Stomach (tissue), 9 donors: ENCODE results near the gene NELL1. TPM values are rescaled to one million over a fixed set of nuclear protein-coding genes. Genes with fewer than 3 reads are reported as not detected.

Experiments used
- DNase-seq, 2 donors: peaks; one replicate each; pipeline versions ENCODE4 v3.0.0 to v3.0.0-alpha.2; 2013 to 2019
- H3K27ac ChIP-seq, 5 donors: fragments of 200-600 bp in 4 of 5; sonication (generic) in 4 of 5; one replicate each; pipeline ENCODE4 v1.5.1; 2013 to 2019; ENCODE audit warnings: mild to moderate bottlenecking in 1 of 5, moderate library complexity in 1 of 5
- H3K27me3 ChIP-seq, 3 donors: fragments of 200-600 bp; sonication (generic); one replicate each; pipeline ENCODE4 v1.5.1; 2017 to 2019; ENCODE audit warnings: mixed run types in 1 of 3
- H3K36me3 ChIP-seq, 4 donors: fragments of 200-600 bp; sonication (generic); 1 replicate in 3 of 4; 2 replicates in 1 of 4; pipeline ENCODE4 v1.5.1; 2016 to 2019
- H3K4me1 ChIP-seq, 4 donors: fragments of 200-600 bp; sonication (generic); one replicate each; pipeline ENCODE4 v1.5.1; 2016 to 2019
- H3K4me3 ChIP-seq, 4 donors: fragments of 200-600 bp; sonication (generic) in 3 of 4; one replicate each; pipeline ENCODE4 v1.5.1; 2016 to 2019; ENCODE audit warnings: mild to moderate bottlenecking in 1 of 4
- H3K9me3 ChIP-seq, 4 donors: fragments of 200-600 bp; sonication (generic); one replicate each; pipeline ENCODE4 v1.5.1; 2016 to 2019
- CTCF ChIP-seq, 7 experiments: fragments of 450-650 bp in 4 of 7; fragments of 200-600 bp in 3 of 7; sonication (generic) in 3 of 7; IDR thresholded peaks; one replicate each; pipeline ENCODE4 v1.5.1; 2016 to 2019; ENCODE audit warnings: antibody characterized with exemption in 7 of 7, control low read depth in 2 of 7, mild to moderate bottlenecking in 1 of 7
- EP300 ChIP-seq: sonication (generic); formaldehyde crosslinking; IDR thresholded peaks from one replicate; pipeline ENCODE4 v1.6.1; 2017; ENCODE audit warnings: antibody characterized with exemption
- POLR2A ChIP-seq, 4 donors: fragments of 450-650 bp; IDR thresholded peaks; one replicate each; pipeline ENCODE4 v1.6.1; 2016; ENCODE audit warnings: antibody characterized with exemption in 4 of 4, control low read depth in 2 of 4, mild to moderate bottlenecking in 1 of 4, moderate library complexity in 1 of 4
- POLR2AphosphoS5 ChIP-seq, 3 donors: sonication (generic); formaldehyde crosslinking; IDR thresholded peaks; one replicate each; pipeline ENCODE4 v1.6.1; 2016; ENCODE audit warnings: antibody characterized with exemption in 3 of 3
- WGBS, 5 donors: extraction: QIAGEN DNeasy Blood & Tissue Kit in 3 of 5; methylation state at CpG; one replicate each; pipeline versions ENCODE4 v1.1.5 to v1.1.7; 2013 to 2018; 5-methylcytosine and 5-hydroxymethylcytosine counted together
- intact Hi-C: fragments of 100-400 bp; cut with DNase I; formaldehyde crosslinking; loops from one replicate; pipeline ENCODE4 v1.15.1; 2023; ENCODE audit warnings: low total_unique reads
- polyA plus RNA-seq, 3 donors: library from polyadenylated mRNA; stranded (reverse); fragments of 200-250 nt; gene quantifications; one replicate each; pipeline ENCODE4 v1.2.3, GENCODE V29; 2013
- total RNA-seq, 5 donors: library from RNA; depleted of rRNA; stranded (reverse); fragments of >200 nt; gene quantifications; one replicate each; pipeline versions ENCODE4 v1.1.0 to v1.2.3, GENCODE V29; 2014 to 2016
- donor health status: healthy with polysubstance abuse.
- donor health status: Bipolar disorder and iron deficiency.
- donor health status: healthy.

The NELL1 gene
- total and polyA plus RNA-seq, 8 donors: 0.05 to 15.4 (median 2.7) TPM; not detected in 5

GRCh38 chr11:21447871-21448270 lies 778.5 kb downstream of the NELL1 start:
- Histone ChIP-seq H3K4me1 (no peaks in the 10 kb centered on the region), H3K4me3 (no peak overlapping the region), H3K27me3 (no peaks in the 10 kb centered on the region), H3K9me3 (peaks cover 0 to 13% (median 2%) of the 10 kb centered on the region in 4 donors), H3K27ac (no peak overlapping the region), H3K36me3 (no peaks in the 10 kb centered on the region)
- intact Hi-C loops: no loop called here
- no peak for TF ChIP-seq CTCF (IDR thresholded peaks at IDR 0.05)
- TF ChIP-seq POLR2A (IDR thresholded peaks at IDR 0.05): no peak
- TF ChIP-seq EP300: no peak
- no peak for TF ChIP-seq POLR2AphosphoS5 (IDR thresholded peaks at IDR 0.05)
- 67 to 77% (median 70%) methylated on average over 3 of the region's 3 CpGs for WGBS, 5 donors
- DNase-seq: no peak

DNA sequence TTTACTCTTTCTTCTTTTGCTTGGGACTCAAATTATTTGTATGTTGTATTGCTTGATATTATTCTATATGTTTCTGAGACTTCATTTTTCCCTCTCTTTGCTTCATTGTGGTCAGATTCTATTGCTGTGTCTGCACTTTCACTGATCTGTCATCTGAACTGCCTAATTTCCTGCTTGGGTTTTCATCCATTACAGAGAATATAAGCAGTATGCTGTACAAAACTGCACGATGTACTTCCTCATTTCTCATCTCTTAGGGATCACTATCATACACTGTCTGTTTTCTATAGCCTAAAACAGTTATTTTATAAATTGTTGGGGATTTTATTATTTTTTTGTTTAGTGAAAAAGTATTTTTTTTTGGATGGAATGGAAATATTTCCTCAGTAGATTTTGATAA lies 786.8 kb downstream of the NELL1 start:
- no peaks in the 10 kb centered on the region for H3K27me3 ChIP-seq
- no peaks in the 10 kb centered on the region for H3K4me1 ChIP-seq
- whole genome bisulfite sequencing, 5 donors: 51 to 69% (median 60%) methylated on average over 1 of the region's 1 CpG
- H3K27ac ChIP-seq: no peak overlapping the region
- H3K36me3 ChIP-seq: no peaks in the 10 kb centered on the region
- intact Hi-C loops: no loop called here
- H3K4me3 ChIP-seq: no peak overlapping the region
- TF ChIP-seq POLR2AphosphoS5 (IDR thresholded peaks at IDR 0.05) (no peak), CTCF (IDR thresholded peaks at IDR 0.05) (no peak), POLR2A (IDR thresholded peaks at IDR 0.05) (no peak), EP300 (no peak)
- DNase-seq: no peak
- H3K9me3 ChIP-seq: no peaks in the 10 kb centered on the region

- Histone ChIP-seq H3K9me3 (peaks cover 0 to 10% (median 2%) of the 10 kb centered on the region in 4 donors), H3K27me3 (no peaks in the 10 kb centered on the region), H3K36me3 (no peaks in the 10 kb centered on the region), H3K27ac (no peak overlapping the region), H3K4me1 (no peaks in the 10 kb centered on the region), H3K4me3 (no peak overlapping the region)
- TF ChIP-seq EP300 (no peak), POLR2AphosphoS5 (IDR thresholded peaks at IDR 0.05) (no peak), POLR2A (IDR thresholded peaks at IDR 0.05) (no peak), CTCF (IDR thresholded peaks at IDR 0.05) (no peak)
- intact Hi-C loops: no loop called here
- DNase-seq: no peak
Observed at GRCh38 chr11:21460082-21460481, 790.7 kb downstream of the NELL1 start.

DNA sequence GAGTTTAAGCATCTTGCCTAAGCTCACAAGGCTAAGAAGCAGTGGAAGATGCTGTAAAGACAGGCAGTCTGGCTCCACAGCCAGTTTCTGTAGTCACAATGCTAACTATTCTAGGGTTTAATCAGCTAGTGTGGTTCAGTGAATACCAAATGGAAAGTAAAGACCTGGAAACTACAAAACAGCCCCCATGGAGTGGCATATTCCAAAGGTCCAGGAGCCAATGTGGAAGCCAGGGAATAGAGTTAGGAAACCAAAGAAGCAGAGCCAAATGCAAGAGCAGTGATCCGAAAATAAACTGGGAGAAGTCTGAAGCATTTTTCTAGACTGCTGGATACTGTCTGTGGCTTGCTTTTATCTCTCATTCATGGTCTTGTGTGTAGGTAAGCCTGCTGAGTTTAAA lies 792.3 kb downstream of the NELL1 start:
- H3K9me3 ChIP-seq: peaks cover 0 to 10% (median 2%) of the 10 kb centered on the region in 4 donors
- no peak overlapping the region for H3K4me3 ChIP-seq
- no peak overlapping the region for H3K27ac ChIP-seq
- intact Hi-C loops: no loop called here
- TF ChIP-seq EP300 (no peak), CTCF (IDR thresholded peaks at IDR 0.05) (no peak), POLR2AphosphoS5 (IDR thresholded peaks at IDR 0.05) (no peak), POLR2A (IDR thresholded peaks at IDR 0.05) (no peak)
- H3K4me1 ChIP-seq: no peaks in the 10 kb centered on the region
- no peaks in the 10 kb centered on the region for H3K36me3 ChIP-seq
- DNase-seq: no peak
- WGBS, 5 donors: 81 to 90% (median 87%) methylated on average over 1 of the region's 1 CpG
- no peaks in the 10 kb centered on the region for H3K27me3 ChIP-seq
